Keratinocyte (primary cell): ENCODE data around the gene DECR2. TPM values are rescaled to one million over a fixed set of nuclear protein-coding genes. Genes with fewer than 3 reads are reported as not detected.

ENCODE experiments used
- DNase-seq: peaks from one replicate; pipeline ENCODE4 v3.0.0-alpha.2; 2011; ENCODE audit warnings: low read depth, missing footprints, low spot score
- FAIRE-seq: peaks from 2 replicates; lab custom pipeline; 2011; peaks lifted over from hg19 to GRCh38; lab: Jason Lieb, UNC
- H2AFZ ChIP-seq: 2 replicates; pipeline ENCODE4 v1.6.0; 2012; ENCODE audit warnings: low read length, control low read depth, inconsistent platforms; ENCODE audit not compliant: control insufficient read depth
- H3K27ac ChIP-seq: 2 replicates; pipeline ENCODE4 v1.5.1; 2011; ENCODE audit warnings: low read length; ENCODE audit not compliant: control insufficient read depth, insufficient read depth
- H3K27me3 ChIP-seq: 3 replicates; pipeline ENCODE4 v1.6.0; 2011; ENCODE audit warnings: low read length; ENCODE audit not compliant: control insufficient read depth, insufficient read depth; ENCODE audit errors: extremely low read depth
- H3K36me3 ChIP-seq, 2 experiments: 2 replicates in 1 of 2; 3 replicates in 1 of 2; pipeline ENCODE4 v1.5.1; 2011; ENCODE audit warnings: low read length in 2 of 2, mild to moderate bottlenecking in 1 of 2; ENCODE audit not compliant: control insufficient read depth in 2 of 2, insufficient read depth in 2 of 2; ENCODE audit errors: extremely low read depth in 1 of 2
- H3K4me1 ChIP-seq: 3 replicates; pipeline ENCODE4 v1.5.1; 2011; ENCODE audit warnings: low read length; ENCODE audit not compliant: control insufficient read depth, insufficient read depth; ENCODE audit errors: extremely low read depth
- H3K4me2 ChIP-seq: 3 replicates; pipeline ENCODE4 v1.6.0; 2011; ENCODE audit warnings: low read depth, low read length; ENCODE audit not compliant: control insufficient read depth, insufficient read depth; ENCODE audit errors: extremely low read depth
- H3K4me3 ChIP-seq, 3 experiments: fragments of 200-600 bp in 1 of 3; sonication (generic) in 1 of 3; 2 replicates in 2 of 3; 3 replicates in 1 of 3; pipeline ENCODE4 v1.5.1; 2011 to 2016; ENCODE audit warnings: low read length in 3 of 3, mild to moderate bottlenecking in 3 of 3, control low read depth in 2 of 3, inconsistent platforms in 1 of 3, low read depth in 1 of 3, mixed read lengths in 1 of 3, mixed run types in 1 of 3, moderate library complexity in 1 of 3; ENCODE audit not compliant: control insufficient read depth in 2 of 3, insufficient read depth in 2 of 3; ENCODE audit errors: extremely low read depth in 1 of 3
- H3K79me2 ChIP-seq: 2 replicates; pipeline ENCODE4 v1.6.0; 2012; ENCODE audit warnings: low read length; ENCODE audit not compliant: control insufficient read depth, insufficient read depth
- H3K9ac ChIP-seq: 3 replicates; pipeline ENCODE4 v1.6.0; 2011; ENCODE audit warnings: low read length; ENCODE audit not compliant: control insufficient read depth, insufficient read depth; ENCODE audit errors: extremely low read depth
- H3K9me1 ChIP-seq: 3 replicates; pipeline ENCODE4 v1.6.0; 2011; ENCODE audit warnings: low read length; ENCODE audit not compliant: control insufficient read depth, insufficient read depth; ENCODE audit errors: extremely low read depth
- H3K9me3 ChIP-seq: 2 replicates; pipeline ENCODE4 v1.5.1; 2012; ENCODE audit warnings: low read depth, low read length; ENCODE audit not compliant: control insufficient read depth
- H4K20me1 ChIP-seq: 3 replicates; pipeline ENCODE4 v1.6.0; 2011; ENCODE audit warnings: low read length; ENCODE audit not compliant: control insufficient read depth, insufficient read depth; ENCODE audit errors: extremely low read depth
- CTCF ChIP-seq, 3 experiments: IDR thresholded peaks in 1 of 3; conservative IDR thresholded peaks in 1 of 3; optimal IDR thresholded peaks in 1 of 3; 2 replicates in 2 of 3; 3 replicates in 1 of 3; pipeline versions ENCODE3 to v1.5.1; 2011; ENCODE audit warnings: low read length in 3 of 3, mild to moderate bottlenecking in 3 of 3, moderate library complexity in 2 of 3, control low read depth in 1 of 3, inconsistent platforms in 1 of 3; ENCODE audit not compliant: insufficient read depth in 2 of 3; ENCODE audit errors: extremely low read depth in 1 of 3
- EZH2 ChIP-seq: IDR thresholded peaks from one replicate; pipeline ENCODE4 v1.6.1; 2012; ENCODE audit warnings: inconsistent platforms, mild to moderate bottlenecking, low read length, moderate library complexity
- dilution Hi-C: fragments of 300-500 bp; cut with MboI; formaldehyde crosslinking; loops from one replicate; pipeline ENCODE4 v1.7.0; 2020; ENCODE audit warnings: low sequenced_read_pairs; ENCODE audit not compliant: extremely low pct_ligation_motif_present
- polyA plus RNA-seq, 5 experiments: library from polyadenylated mRNA; depleted of rRNA in 3 of 5; stranded (reverse) in 3 of 5; stranded (forward) in 1 of 5; unstranded in 1 of 5; fragments of >200 nt; gene quantifications; 1 replicate in 1 of 5; 2 replicates in 3 of 5; 3 replicates in 1 of 5; pipeline versions ENCODE4 v1.2.1 to v1.2.3, GENCODE V29; 2011 to 2012; ENCODE audit warnings: missing spikeins in 2 of 5, low read depth in 1 of 5, low replicate concordance in 1 of 5

Gene DECR2
- polyA plus RNA-seq, 1 donor (not counting 4 experiments of a cell fraction or from before 2014, with no cell fraction given): 14.2 TPM

- no peak for TF ChIP-seq EZH2
- TF ChIP-seq CTCF (optimal IDR thresholded peaks at IDR 0.05 in 1 of 3, IDR thresholded peaks at IDR 0.05 in 1 of 3, conservative IDR thresholded peaks at IDR 0.05 in 1 of 3; ENCODE audit: extremely low read depth in 1 of 3, insufficient read depth in 2 of 3, low read length in 3 of 3): no peak
- no peak overlapping the region for H3K4me3 ChIP-seq
- H3K4me2 ChIP-seq: no peak overlapping the region
- no peaks in the 10 kb centered on the region for H3K9me1 ChIP-seq
- no peak overlapping the region for H3K27ac ChIP-seq
- H3K9me3 ChIP-seq: no peaks in the 10 kb centered on the region
- H4K20me1 ChIP-seq: no peaks in the 10 kb centered on the region
- peaks cover 2 to 7% of the 10 kb centered on the region in 2 experiments for H3K36me3 ChIP-seq
- H2AFZ ChIP-seq: no peak overlapping the region
- H3K27me3 ChIP-seq: no peaks in the 10 kb centered on the region
- H3K9ac ChIP-seq: no peak overlapping the region
- H3K4me1 ChIP-seq: peaks cover 7% of the 10 kb centered on the region
- no peak for DNase-seq
- no peak for FAIRE-seq
- H3K79me2 ChIP-seq: no peaks in the 10 kb centered on the region
- dilution Hi-C loops: no loop called here
Observed at GRCh38 chr16:399340-400019, 2.2 kb upstream of the DECR2 start.

DNA sequence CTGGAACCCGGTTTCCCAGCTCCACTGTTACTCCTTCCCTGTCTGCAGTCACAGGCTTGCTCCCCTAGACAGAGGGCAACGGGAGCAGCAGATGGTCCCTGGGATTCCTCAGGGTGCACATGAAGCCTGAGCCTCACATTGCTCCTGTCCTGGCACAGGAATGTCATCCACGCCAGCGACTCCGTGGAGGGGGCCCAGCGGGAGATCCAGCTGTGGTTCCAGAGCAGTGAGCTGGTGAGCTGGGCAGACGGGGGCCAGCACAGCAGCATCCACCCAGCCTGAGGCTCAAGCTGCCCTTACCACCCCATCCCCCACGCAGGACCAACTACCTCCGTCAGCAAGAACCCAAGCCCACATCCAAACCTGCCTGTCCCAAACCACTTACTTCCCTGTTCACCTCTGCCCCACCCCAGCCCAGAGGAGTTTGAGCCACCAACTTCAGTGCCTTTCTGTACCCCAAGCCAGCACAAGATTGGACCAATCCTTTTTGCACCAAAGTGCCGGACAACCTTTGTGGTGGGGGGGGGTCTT is 1.6 kb upstream of the DECR2 start:
- peaks cover 2 to 7% of the 10 kb centered on the region in 2 experiments for H3K36me3 ChIP-seq
- H3K27ac ChIP-seq: no peak overlapping the region
- FAIRE-seq (no peak), DNase-seq (no peak)
- no peaks in the 10 kb centered on the region for H3K9me1 ChIP-seq
- TF ChIP-seq EZH2: no peak
- TF ChIP-seq CTCF (optimal IDR thresholded peaks at IDR 0.05 in 1 of 3, IDR thresholded peaks at IDR 0.05 in 1 of 3, conservative IDR thresholded peaks at IDR 0.05 in 1 of 3; ENCODE audit: extremely low read depth in 1 of 3, insufficient read depth in 2 of 3, low read length in 3 of 3): no peak
- H3K9me3 ChIP-seq: no peaks in the 10 kb centered on the region
- no peaks in the 10 kb centered on the region for H3K27me3 ChIP-seq
- dilution Hi-C loops: no loop called here
- H4K20me1 ChIP-seq: no peaks in the 10 kb centered on the region
- peaks cover 7% of the 10 kb centered on the region for H3K4me1 ChIP-seq
- peak overlapping the region; percentile 82 for H3K4me2 ChIP-seq
- H2AFZ ChIP-seq: no peak overlapping the region
- H3K4me3 ChIP-seq: peak overlapping the region in 1 of 3 experiments; percentile 85
- H3K79me2 ChIP-seq: no peaks in the 10 kb centered on the region
- H3K9ac ChIP-seq: no peak overlapping the region
